Measurements from ENCODE around the gene BNC2.

The BNC2 gene

GRCh38 chr9:16806674-16807073 lies 63.8 kb downstream of the BNC2 start:
- Histone ChIP-seq H3K4me1 (no peaks in the 10 kb centered on the region), H3K36me3 (no peaks in the 10 kb centered on the region), H3K9me3 (no peaks in the 10 kb centered on the region), H3K4me3 (ENCODE audit: low read depth, low read length) (no peak overlapping the region), H3K27me3 (no peaks in the 10 kb centered on the region)
- DNase-seq: no peak
- no peak for TF ChIP-seq CTCF (IDR thresholded peaks at IDR 0.05; ENCODE audit: low read depth, low read length)

GRCh38 chr9:16803648-16804047 lies 66.8 kb downstream of the BNC2 start:
- no peak for TF ChIP-seq CTCF (IDR thresholded peaks at IDR 0.05; ENCODE audit: low read depth, low read length)
- no peaks in the 10 kb centered on the region for H3K27me3 ChIP-seq
- no peak for DNase-seq
- H3K36me3 ChIP-seq: no peaks in the 10 kb centered on the region
- no peaks in the 10 kb centered on the region for H3K9me3 ChIP-seq
- no peaks in the 10 kb centered on the region for H3K4me1 ChIP-seq
- H3K4me3 ChIP-seq (ENCODE audit: low read depth, low read length): peak overlapping the region; percentile 28

- no peak for DNase-seq
- no peak for TF ChIP-seq CTCF (IDR thresholded peaks at IDR 0.05; ENCODE audit: low read depth, low read length)
- no peaks in the 10 kb centered on the region for H3K4me1 ChIP-seq
Measured at GRCh38 chr9:16801871-16802466, 68.5 kb downstream of the BNC2 start.

GRCh38 chr9:16796304-16796825 lies 74.1 kb downstream of the BNC2 start:
- no peaks in the 10 kb centered on the region for H3K9me3 ChIP-seq
- no peak for DNase-seq
- no peak for TF ChIP-seq CTCF (IDR thresholded peaks at IDR 0.05; ENCODE audit: low read depth, low read length)
- H3K36me3 ChIP-seq: no peaks in the 10 kb centered on the region
- H3K4me1 ChIP-seq: no peaks in the 10 kb centered on the region
- H3K27me3 ChIP-seq: no peaks in the 10 kb centered on the region
- no peak overlapping the region for H3K4me3 ChIP-seq (ENCODE audit: low read depth, low read length)

More at GRCh38 chr9:16801871-16802466, 68.5 kb downstream of the BNC2 start:
- H3K4me3 ChIP-seq (ENCODE audit: low read depth, low read length): no peak overlapping the region
- no peaks in the 10 kb centered on the region for H3K27me3 ChIP-seq
- no peaks in the 10 kb centered on the region for H3K36me3 ChIP-seq
- no peaks in the 10 kb centered on the region for H3K9me3 ChIP-seq

GRCh38 chr9:16794871-16795639 lies 75.4 kb downstream of the BNC2 start:
- Histone ChIP-seq H3K27me3 (no peaks in the 10 kb centered on the region), H3K4me1 (no peaks in the 10 kb centered on the region), H3K4me3 (ENCODE audit: low read depth, low read length) (no peak overlapping the region), H3K9me3 (no peaks in the 10 kb centered on the region), H3K36me3 (no peaks in the 10 kb centered on the region)
- TF ChIP-seq CTCF (IDR thresholded peaks at IDR 0.05; ENCODE audit: low read depth, low read length): no peak
- no peak for DNase-seq

GRCh38 chr9:16794103-16794502 lies 76.4 kb downstream of the BNC2 start:
- Histone ChIP-seq H3K4me1 (no peaks in the 10 kb centered on the region), H3K36me3 (no peaks in the 10 kb centered on the region), H3K27me3 (no peaks in the 10 kb centered on the region), H3K4me3 (ENCODE audit: low read depth, low read length) (no peak overlapping the region), H3K9me3 (no peaks in the 10 kb centered on the region)
- TF ChIP-seq CTCF (IDR thresholded peaks at IDR 0.05; ENCODE audit: low read depth, low read length): no peak
- no peak for DNase-seq
